ENCODE measurements around the gene ZNF516.

ZNF516 gene

GRCh38 chr18:76441002-76441667 lies 53.9 kb downstream of the ZNF516 start:
- DNase-seq: no peak

DNA sequence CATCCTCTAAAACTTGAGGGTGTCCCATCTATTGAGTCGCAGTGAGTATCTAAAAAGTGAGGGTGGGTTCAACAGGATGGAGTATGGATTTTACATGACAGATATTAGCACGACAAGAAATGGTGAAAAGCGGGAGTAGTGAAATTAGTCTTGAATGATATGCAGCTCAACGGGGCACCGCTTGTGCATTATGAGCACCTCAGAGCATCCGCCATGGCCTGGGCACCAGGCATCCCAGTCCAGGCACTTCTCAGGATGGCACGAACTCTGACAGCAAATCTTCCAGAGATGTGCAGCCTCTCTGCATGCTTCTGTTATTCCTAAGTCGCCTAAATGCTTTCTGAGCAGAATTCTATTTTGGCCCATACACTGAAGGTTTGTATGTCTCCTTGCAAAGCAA lies 57.1 kb downstream of the ZNF516 start:
- no peak for DNase-seq

DNA sequence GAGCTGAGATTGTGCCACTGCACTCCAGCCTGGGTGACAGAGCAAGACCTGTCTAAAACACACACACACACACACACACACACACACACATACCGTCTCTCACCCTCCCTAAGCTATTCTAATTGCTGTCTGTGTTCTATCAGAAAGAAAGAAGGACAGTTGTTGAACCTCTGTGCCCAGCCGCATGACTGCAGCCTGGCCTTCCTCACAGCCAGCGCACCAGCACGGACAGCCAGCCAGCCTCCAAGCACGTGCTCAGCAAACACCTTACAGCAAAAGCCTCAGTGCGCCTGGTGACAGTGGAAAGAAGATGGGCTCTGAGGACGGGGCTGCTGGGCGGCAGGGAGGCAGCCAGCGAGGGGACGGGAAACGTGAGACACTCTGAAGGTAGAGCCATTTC lies 58.0 kb downstream of the ZNF516 start:
- no peak for DNase-seq

- no peak for DNase-seq
Measured at GRCh38 chr18:76436342-76436741, 58.7 kb downstream of the ZNF516 start.

- DNase-seq: no peak
Measured at GRCh38 chr18:76435316-76435989, 59.6 kb downstream of the ZNF516 start.

- no peak for DNase-seq
Measured at GRCh38 chr18:76434452-76434851, 60.6 kb downstream of the ZNF516 start.

GRCh38 chr18:76433788-76434187 lies 61.3 kb downstream of the ZNF516 start:
- no peak for DNase-seq

DNA sequence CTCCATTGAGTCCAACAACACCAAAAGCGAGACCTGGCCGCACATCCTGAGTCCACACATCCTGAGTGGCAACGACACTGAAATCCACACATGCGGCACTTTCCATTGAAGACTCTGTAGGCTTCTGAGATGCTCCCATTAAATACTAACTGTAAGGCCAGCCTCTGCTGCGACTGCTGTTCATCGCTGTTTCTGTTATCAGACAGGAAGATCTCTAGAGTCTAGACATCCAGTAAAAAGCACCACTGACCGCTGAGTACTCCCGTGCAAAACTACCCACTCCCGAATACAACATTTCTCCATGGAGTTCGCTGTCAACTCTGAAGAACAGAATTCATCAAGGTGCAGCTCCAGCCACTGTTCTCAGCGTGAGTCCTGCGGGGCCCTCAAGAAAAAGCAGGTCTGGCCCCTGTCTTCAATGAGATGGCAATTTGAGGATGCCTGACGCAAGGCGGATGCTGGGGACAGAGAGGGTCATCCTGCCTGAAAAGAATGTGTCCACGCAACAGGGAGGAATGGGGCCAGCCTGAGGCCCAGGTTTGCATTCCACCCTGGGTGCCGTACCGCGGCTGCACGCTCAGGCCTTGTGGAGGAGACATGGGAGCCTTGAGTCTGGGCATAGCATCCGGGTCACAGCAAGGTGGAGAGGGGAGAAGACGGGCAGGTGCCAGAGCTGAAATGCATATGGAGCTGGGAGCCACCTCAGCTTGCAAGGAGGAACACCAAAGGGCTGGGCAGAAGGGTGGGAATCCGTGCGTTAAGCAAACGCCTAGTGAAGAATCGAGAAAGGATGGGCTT lies 61.9 kb downstream of the ZNF516 start:
- DNase-seq: no peak

- no peak for DNase-seq
Measured at GRCh38 chr18:76432274-76432755, 62.7 kb downstream of the ZNF516 start.

GRCh38 chr18:76431437-76432273 lies 63.4 kb downstream of the ZNF516 start:
- DNase-seq: no peak

DNA sequence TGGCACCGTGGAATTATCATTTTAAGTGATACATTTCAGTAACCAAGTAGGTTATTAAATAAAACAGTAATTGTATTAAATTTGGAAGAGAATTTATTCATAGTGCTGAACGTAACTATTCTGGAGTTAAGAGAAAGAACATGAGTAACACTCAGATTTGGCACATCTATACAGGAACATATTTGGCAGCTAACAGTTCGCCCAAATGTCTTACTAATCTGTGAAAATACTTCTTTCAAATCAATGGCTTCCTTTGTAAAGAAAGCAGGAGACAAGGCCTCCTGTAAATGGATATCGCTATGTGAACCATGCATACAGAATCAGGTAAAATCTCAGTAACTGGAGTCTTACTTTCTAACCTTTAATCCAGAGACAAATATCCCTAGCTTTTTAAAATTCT lies 64.4 kb downstream of the ZNF516 start:
- no peak for DNase-seq

- DNase-seq: no peak
Measured at GRCh38 chr18:76429262-76430126, 65.5 kb downstream of the ZNF516 start.

GRCh38 chr18:76428396-76429261 lies 66.4 kb downstream of the ZNF516 start:
- no peak for DNase-seq

DNA sequence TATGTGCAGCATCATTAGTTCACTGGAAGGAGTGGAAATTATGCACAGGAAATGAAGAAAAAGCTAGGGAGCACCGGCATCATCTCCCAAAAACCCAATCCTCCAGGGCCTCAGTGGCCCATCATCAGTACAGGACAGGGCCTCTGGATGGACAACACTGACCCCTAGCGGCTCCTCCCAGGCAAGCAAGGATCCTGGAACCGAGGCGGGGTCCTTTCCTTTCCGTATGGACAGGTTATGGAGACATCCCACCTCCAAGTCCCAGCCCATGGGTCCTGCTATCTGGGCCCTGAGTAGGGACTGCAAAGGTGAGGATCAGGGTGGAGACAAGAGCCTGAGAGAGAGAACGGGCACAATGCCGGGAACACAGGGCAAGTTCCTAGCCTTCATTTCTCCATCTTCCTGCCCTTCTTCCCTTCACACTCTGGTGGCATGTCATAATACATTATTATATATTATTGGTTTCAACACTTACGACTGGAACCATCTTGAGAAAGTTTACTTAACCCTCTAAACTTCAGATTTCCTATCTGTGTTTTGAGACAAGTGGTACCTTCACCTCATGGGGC lies 68.2 kb downstream of the ZNF516 start:
- no peak for DNase-seq

- no peak for DNase-seq
Measured at GRCh38 chr18:76425146-76426131, 69.6 kb downstream of the ZNF516 start.

GRCh38 chr18:76422838-76423237 lies 72.2 kb downstream of the ZNF516 start:
- DNase-seq: no peak

DNA sequence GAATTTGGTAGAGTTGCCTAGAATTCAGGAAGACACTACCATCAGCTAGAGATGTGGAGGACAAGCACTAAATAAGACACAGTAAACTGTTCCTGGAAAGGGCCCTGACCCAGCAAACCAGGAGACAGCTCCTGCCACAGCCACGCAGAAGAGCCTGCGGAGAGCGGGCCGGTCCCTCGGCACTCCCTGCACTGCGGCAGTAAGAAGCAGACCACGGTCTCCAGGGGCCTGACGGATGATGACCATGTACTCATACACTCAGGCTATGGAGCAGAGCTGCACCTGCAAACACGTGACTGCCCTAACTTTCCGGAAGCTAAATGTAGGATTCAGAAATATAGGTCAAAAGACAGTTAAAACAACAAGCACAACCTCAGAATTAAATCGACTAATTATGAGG lies 72.9 kb downstream of the ZNF516 start:
- no peak for DNase-seq

- DNase-seq: no peak
Measured at GRCh38 chr18:76421685-76422078, 73.4 kb downstream of the ZNF516 start.

All from activated gamma-delta T cell (primary cell).